Left kidney (tissue), 2 donors: ENCODE results near the gene POLR1C. TPM values are rescaled to one million over a fixed set of nuclear protein-coding genes. Genes with fewer than 3 reads are reported as not detected.

Experiments used
- DNase-seq: peaks from one replicate; pipeline ENCODE4 v3.0.0-alpha.2; 2013
- polyA plus RNA-seq: library from polyadenylated mRNA; unstranded; fragments of 120-200 nt; gene quantifications from one replicate; pipeline ENCODE4 v1.2.1, GENCODE V29; 2013; ENCODE audit not compliant: insufficient read length

POLR1C gene
- polyA plus RNA-seq, 1 donor, result 40.2 TPM

GRCh38 chr6:43570876-43571441 is 54.1 kb downstream of the POLR1C start:
- no peak for DNase-seq

Other genes with a start within 250 kb of the POLR1C start
- gene SLC22A7, start 218.8 kb upstream of the POLR1C start, polyA plus RNA-seq, result 1.2 TPM
- 7.3 TPM for gene CRIP3, start 208.3 kb upstream of the POLR1C start, polyA plus RNA-seq
- 38.1 TPM for gene ZNF318, start 147.4 kb upstream of the POLR1C start, polyA plus RNA-seq
- 28.9 TPM for gene ABCC10, start 89.5 kb upstream of the POLR1C start, polyA plus RNA-seq
- gene DLK2, start 61.5 kb upstream of the POLR1C start, polyA plus RNA-seq, result 1.00 TPM
- gene TJAP1, start 39.5 kb upstream of the POLR1C start, polyA plus RNA-seq, result 41.3 TPM
- 1.2 TPM for gene LRRC73, start 6.7 kb upstream of the POLR1C start, polyA plus RNA-seq
- gene YIPF3, start 163 bp upstream of the POLR1C start, polyA plus RNA-seq, result 137 TPM
- gene XPO5, start 58.9 kb downstream of the POLR1C start, polyA plus RNA-seq, result 68.7 TPM
- gene POLH, start 59.1 kb downstream of the POLR1C start, polyA plus RNA-seq, result 28.5 TPM
- gene GTPBP2, start 112.2 kb downstream of the POLR1C start, polyA plus RNA-seq, result 63.7 TPM
- gene MAD2L1BP, start 118.8 kb downstream of the POLR1C start, polyA plus RNA-seq, result 25.7 TPM
- gene RSPH9, start 127.9 kb downstream of the POLR1C start, polyA plus RNA-seq, result 1.4 TPM
- gene MRPS18A, start 170.7 kb downstream of the POLR1C start, polyA plus RNA-seq, result 40.9 TPM